IMR-90 (cell line): Measurements from ENCODE around the gene BMPER. TPM values are rescaled to one million over a fixed set of nuclear protein-coding genes. Genes with fewer than 3 reads are reported as not detected.

Experiments used
- ATAC-seq: fragments of 200-7000 bp; cut with Tn5 transposase; 2 replicates; pipeline ENCODE4 v1.9.1; 2020; ENCODE audit warnings: low read depth, mild to moderate bottlenecking, moderate library complexity
- BruUV-seq: library from RNA; stranded (reverse); fragments of 400-500 nt; replicated peaks from 2 replicates; lab custom pipeline; 2021; lab: Mats Ljungman, UMichigan
- CTCF ChIA-PET: fragments of 300-600 bp; formaldehyde crosslinking; extraction: SDS; loops from one replicate; lab custom pipeline; 2021; ENCODE audit warnings: antibody characterized with exemption; lab: Yijun Ruan, JAX
- POLR2A ChIA-PET: fragments of 300-600 bp; sonication (Branson Sonifier 250); formaldehyde crosslinking; loops from one replicate; lab custom pipeline; 2022; ENCODE audit warnings: antibody characterized with exemption; ENCODE audit not compliant: unreplicated experiment; lab: Charles Lee
- DNase-seq: peaks from one replicate; pipeline ENCODE4 v3.0.0; 2013
- H2AFZ ChIP-seq: replicated peaks from 2 replicates; pipeline ENCODE3; 2013; ENCODE audit warnings: low read length, mild to moderate bottlenecking; ENCODE audit not compliant: poor library complexity
- H2AK5ac ChIP-seq: 2 replicates; pipeline ENCODE4 v1.6.1; 2013; ENCODE audit warnings: low read depth, low read length, inconsistent platforms
- H2AK9ac ChIP-seq: replicated peaks from 2 replicates; pipeline ENCODE3; 2013; ENCODE audit warnings: mild to moderate bottlenecking, low read depth, low read length, moderate library complexity; ENCODE audit not compliant: poor library complexity
- H2BK120ac ChIP-seq: 2 replicates; pipeline ENCODE4 v1.6.1; 2013; ENCODE audit warnings: low read depth, low read length, inconsistent platforms
- H2BK15ac ChIP-seq: 3 replicates; pipeline ENCODE4 v1.6.1; 2013; ENCODE audit warnings: low read depth, low read length, inconsistent platforms
- H2BK20ac ChIP-seq: 2 replicates; pipeline ENCODE4 v1.6.1; 2013; ENCODE audit warnings: low read depth, mild to moderate bottlenecking, inconsistent platforms, low read length, moderate library complexity
- H2BK5ac ChIP-seq: 2 replicates; pipeline ENCODE4 v1.6.1; 2013; ENCODE audit warnings: mild to moderate bottlenecking, low read depth, low read length, inconsistent platforms; ENCODE audit not compliant: poor library complexity, severe bottlenecking
- H3K14ac ChIP-seq: replicated peaks from 2 replicates; pipeline ENCODE4 v1.6.1; 2013; ENCODE audit warnings: low read depth, low read length, inconsistent platforms
- H3K18ac ChIP-seq: 2 replicates; pipeline ENCODE4 v1.6.1; 2013; ENCODE audit warnings: low read depth, low read length, control low read depth
- H3K23ac ChIP-seq: 2 replicates; pipeline ENCODE4 v1.6.1; 2013; ENCODE audit warnings: low read depth, low read length, inconsistent platforms
- H3K27ac ChIP-seq: 2 replicates; pipeline ENCODE4 v1.5.1; 2013; ENCODE audit warnings: mild to moderate bottlenecking, control low read depth, low read length; ENCODE audit not compliant: insufficient read depth
- H3K27me3 ChIP-seq: 2 replicates; pipeline ENCODE4 v1.6.1; 2013; ENCODE audit warnings: low read length; ENCODE audit not compliant: control insufficient read depth, insufficient read depth
- H3K36me3 ChIP-seq: 2 replicates; pipeline ENCODE4 v1.6.1; 2013; ENCODE audit warnings: low read length, mixed read lengths; ENCODE audit not compliant: control insufficient read depth, insufficient read depth
- H3K4ac ChIP-seq: 2 replicates; pipeline ENCODE4 v1.6.1; 2013; ENCODE audit warnings: low read depth, low read length, inconsistent platforms
- H3K4me1 ChIP-seq: 2 replicates; pipeline ENCODE4 v1.6.1; 2013; ENCODE audit warnings: low read length, mixed read lengths; ENCODE audit not compliant: control insufficient read depth, insufficient read depth
- H3K4me2 ChIP-seq: 2 replicates; pipeline ENCODE4 v1.6.1; 2013; ENCODE audit warnings: low read depth, mild to moderate bottlenecking, control low read depth, low read length, moderate library complexity
- H3K4me3 ChIP-seq: 2 replicates; pipeline ENCODE4 v1.5.1; 2013; ENCODE audit warnings: low read depth, mild to moderate bottlenecking, control low read depth, low read length, moderate library complexity; ENCODE audit not compliant: insufficient read depth
- H3K56ac ChIP-seq: 2 replicates; pipeline ENCODE4 v1.6.1; 2013; ENCODE audit warnings: low read length, inconsistent platforms; ENCODE audit not compliant: insufficient read depth; ENCODE audit errors: extremely low read depth
- H3K79me1 ChIP-seq, 2 experiments: 2 replicates each; pipeline ENCODE4 v1.6.1; 2013; ENCODE audit warnings: low read length in 2 of 2, inconsistent platforms in 1 of 2, low read depth in 1 of 2
- H3K9ac ChIP-seq: 2 replicates; pipeline ENCODE4 v1.6.1; 2013; ENCODE audit warnings: low read depth, low read length, control low read depth
- H3K9me1 ChIP-seq: 2 replicates; pipeline ENCODE4 v1.6.1; 2013; ENCODE audit warnings: low read length, inconsistent platforms; ENCODE audit not compliant: insufficient read depth
- H3K9me3 ChIP-seq: 2 replicates; pipeline ENCODE4 v1.6.1; 2013; ENCODE audit warnings: low read length; ENCODE audit not compliant: control insufficient read depth, insufficient read depth
- H4K20me1 ChIP-seq: 2 replicates; pipeline ENCODE4 v1.6.1; 2013; ENCODE audit warnings: low read length, inconsistent platforms; ENCODE audit not compliant: insufficient read depth
- H4K5ac ChIP-seq: 2 replicates; pipeline ENCODE4 v1.6.1; 2013; ENCODE audit warnings: mild to moderate bottlenecking, low read depth, low read length, control low read depth
- H4K8ac ChIP-seq, 2 experiments: 2 replicates each; pipeline ENCODE4 v1.6.1; 2013; ENCODE audit warnings: low read depth in 2 of 2, low read length in 2 of 2, control low read depth in 1 of 2, inconsistent platforms in 1 of 2
- H4K91ac ChIP-seq: 2 replicates; pipeline ENCODE4 v1.6.1; 2013; ENCODE audit warnings: low read depth, low read length, inconsistent platforms; ENCODE audit not compliant: insufficient read depth
- CEBPB ChIP-seq: IDR thresholded peaks from 2 replicates; pipeline ENCODE4 v1.6.1; 2012; ENCODE audit warnings: low read depth, low read length, improper control_type of control experiment
- CHD1 ChIP-seq: IDR thresholded peaks from 2 replicates; pipeline ENCODE4 v1.6.1; 2012; ENCODE audit warnings: low read depth, low read length, improper control_type of control experiment
- CTCF ChIP-seq: conservative IDR thresholded peaks from 2 replicates; pipeline ENCODE4 v1.5.1; 2012; ENCODE audit warnings: mild to moderate bottlenecking, low read depth, low read length, improper control_type of control experiment
- MAFK ChIP-seq: IDR thresholded peaks from 2 replicates; pipeline ENCODE4 v1.6.1; 2012; ENCODE audit warnings: low read depth, low read length, improper control_type of control experiment
- MAZ ChIP-seq: IDR thresholded peaks from 2 replicates; pipeline ENCODE4 v1.6.1; 2012; ENCODE audit warnings: low read depth, mild to moderate bottlenecking, low read length, improper control_type of control experiment, moderate library complexity, borderline replicate concordance
- NFE2L2 ChIP-seq: fragments of 150-350 bp; IDR thresholded peaks from 2 replicates; pipeline ENCODE4 v1.6.1; 2016; ENCODE audit warnings: low read depth, mild to moderate bottlenecking, low read length
- POLR2A ChIP-seq: IDR thresholded peaks from 2 replicates; pipeline ENCODE4 v1.6.1; 2012; ENCODE audit warnings: mild to moderate bottlenecking, low read depth, low read length
- RCOR1 ChIP-seq: IDR thresholded peaks from 2 replicates; pipeline ENCODE4 v1.6.1; 2012; ENCODE audit warnings: mild to moderate bottlenecking, low read length, improper control_type of control experiment; ENCODE audit not compliant: insufficient replicate concordance
- RFX5 ChIP-seq: IDR thresholded peaks from 2 replicates; pipeline ENCODE4 v1.8.0; 2012; ENCODE audit warnings: low read depth, mild to moderate bottlenecking, low read length, moderate library complexity
- SMC3 ChIP-seq: fragments of 150-350 bp; IDR thresholded peaks from 2 replicates; pipeline ENCODE4 v1.6.1; 2016; ENCODE audit warnings: low read depth, mild to moderate bottlenecking, antibody characterized with exemption, low read length, moderate library complexity
- WGBS, 2 experiments: methylation state at CpG; one replicate each; pipeline versions ENCODE4 v1.1.5 to v1.1.7; 2013; ENCODE audit warnings: missing lambda C conversion rate in 2 of 2; ENCODE audit not compliant: insufficient read length in 1 of 2; ENCODE audit errors: extremely low coverage in 2 of 2; 5-methylcytosine and 5-hydroxymethylcytosine counted together
- dilution Hi-C: fragments of 300-500 bp; cut with HindIII; formaldehyde crosslinking; loops from one replicate; pipeline ENCODE4 v1.14.3; 2018; ENCODE audit warnings: low sequenced_read_pairs; ENCODE audit not compliant: unreplicated experiment
- in situ Hi-C: fragments of 300-500 bp; cut with MboI; formaldehyde crosslinking; loops from 3 replicates; pipeline ENCODE4 v1.14.3; 2019; ENCODE audit warnings: low sequenced_read_pairs, inconsistent platforms, mixed read lengths
- intact Hi-C: fragments of 100-400 bp; cut with micrococcal nuclease; formaldehyde crosslinking; loops from 2 replicates; pipeline ENCODE4 v1.10.0; 2022
- polyA plus RNA-seq, 3 experiments: library from polyadenylated mRNA; depleted of rRNA; stranded (reverse); fragments of >200 nt; gene quantifications; 2 replicates each; pipeline ENCODE4 v1.2.3, GENCODE V29; 2012; ENCODE audit warnings: low replicate concordance in 1 of 3
- total RNA-seq: library from RNA; depleted of rRNA; stranded (reverse); fragments of >200 nt; gene quantifications from 2 replicates; pipeline ENCODE4 v1.2.3, GENCODE V29; 2012
- TF ChIP-seq, protein P1 (sequence below): fragments of 150-350 bp; IDR thresholded peaks from 2 replicates; pipeline ENCODE4 v1.6.1; 2016; ENCODE audit warnings: low read depth, mild to moderate bottlenecking, low read length, moderate library complexity, borderline replicate concordance

BMPER gene
- total and polyA plus RNA-seq, 2 of the 4 experiments (the other 2 are of a cell fraction) = 6.2 to 7.9 TPM

GRCh38 chr7:33887266-33887975 is 17.9 kb upstream of the BMPER start:
- H3K4ac ChIP-seq = no peak overlapping the region; the same call in 1 of the 2 replicates
- H3K27me3 ChIP-seq = peaks cover 10% of the 10 kb centered on the region
- no peaks in the 10 kb centered on the region for H3K79me1 ChIP-seq
- POLR2A ChIA-PET = no interaction called here
- in situ Hi-C loops (no loop called here), intact Hi-C loops (loop anchor here (5.0 kb wide), 1 partner anchor 80 kb away; no protein-coding TSS in a partner anchor), dilution Hi-C loops (no loop called here)
- H2AFZ ChIP-seq = no peak overlapping the region
- H3K4me1 ChIP-seq = peaks cover 11% of the 10 kb centered on the region
- H3K9ac ChIP-seq = no peak overlapping the region
- CTCF ChIA-PET = interaction anchor here (0.6 kb wide), 1 partner anchor 23 kb away, joined by 4 read pairs; no protein-coding TSS in a partner anchor
- peaks cover 3% of the 10 kb centered on the region; the same call in 1 of the 2 replicates for H3K9me3 ChIP-seq
- no peaks in the 10 kb centered on the region for H3K36me3 ChIP-seq
- no peak overlapping the region for H3K4me3 ChIP-seq
- H2AK5ac ChIP-seq = no peak overlapping the region
- no peak overlapping the region for H4K8ac ChIP-seq
- no peak overlapping the region for H4K5ac ChIP-seq
- 64% methylated on average over 2 of the region's 5 CpGs; no CpG with 5 or more reads in 1 of the 2 experiments for WGBS, 2 experiments
- no peaks in the 10 kb centered on the region for H4K20me1 ChIP-seq
- no peak overlapping the region for H3K27ac ChIP-seq
- no peak overlapping the region for H3K18ac ChIP-seq
- H2BK5ac ChIP-seq = no peak overlapping the region
- ATAC-seq (no peak), DNase-seq (no peak)
- H2BK15ac ChIP-seq = no peak overlapping the region
- peaks cover 9% of the 10 kb centered on the region; the same call in 1 of the 2 replicates for H3K9me1 ChIP-seq
- no peak overlapping the region for H2BK20ac ChIP-seq
- H3K23ac ChIP-seq = no peak overlapping the region
- BruUV-seq = no TSS peak
- H2AK9ac ChIP-seq = no peak overlapping the region
- no peak overlapping the region for H3K4me2 ChIP-seq
- H3K56ac ChIP-seq = no peak overlapping the region
- H4K91ac ChIP-seq = 0 out of 2 replicates have a peak overlapping the region, but pooled peaks have one; percentile 15
- TF ChIP-seq CTCF (no peak), CHD1 (no peak), RFX5 (no peak), MAZ (no peak), POLR2A (no peak), NFE2L2 (no peak), SMC3 (no peak), MAFK (no peak), CEBPB (no peak), RCOR1 (no peak)
- TF ChIP-seq, protein P1, sequence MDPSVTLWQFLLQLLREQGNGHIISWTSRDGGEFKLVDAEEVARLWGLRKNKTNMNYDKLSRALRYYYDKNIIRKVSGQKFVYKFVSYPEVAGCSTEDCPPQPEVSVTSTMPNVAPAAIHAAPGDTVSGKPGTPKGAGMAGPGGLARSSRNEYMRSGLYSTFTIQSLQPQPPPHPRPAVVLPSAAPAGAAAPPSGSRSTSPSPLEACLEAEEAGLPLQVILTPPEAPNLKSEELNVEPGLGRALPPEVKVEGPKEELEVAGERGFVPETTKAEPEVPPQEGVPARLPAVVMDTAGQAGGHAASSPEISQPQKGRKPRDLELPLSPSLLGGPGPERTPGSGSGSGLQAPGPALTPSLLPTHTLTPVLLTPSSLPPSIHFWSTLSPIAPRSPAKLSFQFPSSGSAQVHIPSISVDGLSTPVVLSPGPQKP = no peak
- H3K14ac ChIP-seq = 0 out of 2 replicates have a peak overlapping the region, but pooled peaks have one; percentile 24
- no peak overlapping the region for H2BK120ac ChIP-seq
